PC-9 (cell line): ENCODE measurements around the gene TMEM258. TPM values are rescaled to one million over a fixed set of nuclear protein-coding genes. Genes with fewer than 3 reads are reported as not detected.

Experiments used
- BruUV-seq: library from RNA; stranded (reverse); fragments of 400-500 nt; replicated peaks from 2 replicates; lab custom pipeline; 2021; lab: Mats Ljungman, UMichigan
- CTCF ChIA-PET: fragments of 300-600 bp; sonication (Branson Sonifier 250); formaldehyde crosslinking; loops from one replicate; lab custom pipeline; 2022; ENCODE audit warnings: antibody characterized with exemption; lab: Charles Lee
- POLR2A ChIA-PET: fragments of 300-600 bp; sonication (Branson Sonifier 250); formaldehyde crosslinking; loops from one replicate; lab custom pipeline; 2022; ENCODE audit warnings: antibody characterized with exemption; ENCODE audit not compliant: unreplicated experiment; lab: Charles Lee
- DNase-seq, 2 experiments: peaks; one replicate each; pipeline versions ENCODE4 v3.0.0 to v3.0.0-alpha.2; 2015 to 2022; ENCODE audit warnings: mixed read lengths in 1 of 2
- H2AFZ ChIP-seq: fragments of 200-600 bp; sonication (generic); 2 replicates; pipeline ENCODE4 v1.8.1; 2017; ENCODE audit warnings: antibody characterized with exemption
- H3F3A ChIP-seq: fragments of 200-600 bp; sonication (generic); 2 replicates; pipeline ENCODE4 v1.8.1; 2017; ENCODE audit warnings: antibody characterized with exemption, mild to moderate bottlenecking, low read depth; ENCODE audit not compliant: insufficient read depth
- H3K27ac ChIP-seq: fragments of 200-600 bp; sonication (generic); 2 replicates; pipeline ENCODE4 v1.6.1; 2016; ENCODE audit warnings: mixed run types
- H3K27me3 ChIP-seq: fragments of 200-600 bp; sonication (generic); 2 replicates; pipeline ENCODE4 v1.6.1; 2016; ENCODE audit warnings: low read depth, mixed run types; ENCODE audit not compliant: insufficient read depth
- H3K36me3 ChIP-seq: fragments of 200-600 bp; sonication (generic); 2 replicates; pipeline ENCODE4 v1.6.1; 2016; ENCODE audit warnings: low read depth, mixed run types
- H3K4me1 ChIP-seq: fragments of 200-600 bp; sonication (generic); replicated peaks from 2 replicates; pipeline ENCODE4 v1.6.1; 2016; ENCODE audit warnings: mixed run types; ENCODE audit not compliant: insufficient read depth
- H3K4me2 ChIP-seq: fragments of 200-600 bp; sonication (generic); 2 replicates; pipeline ENCODE4 v1.6.1; 2017; ENCODE audit warnings: mixed run types
- H3K4me3 ChIP-seq: fragments of 200-600 bp; sonication (generic); 2 replicates; pipeline ENCODE4 v1.6.1; 2016; ENCODE audit warnings: mixed run types
- H3K79me2 ChIP-seq: fragments of 200-600 bp; sonication (generic); 2 replicates; pipeline ENCODE4 v1.6.1; 2017; ENCODE audit warnings: low read depth, mixed run types
- H3K9me2 ChIP-seq: fragments of 200-600 bp; sonication (generic); 2 replicates; pipeline ENCODE4 v1.8.1; 2017; ENCODE audit warnings: mild to moderate bottlenecking; ENCODE audit not compliant: insufficient read depth
- H3K9me3 ChIP-seq: fragments of 200-600 bp; sonication (generic); 2 replicates; pipeline ENCODE4 v1.8.1; 2016; ENCODE audit warnings: low read depth; ENCODE audit not compliant: insufficient read depth
- H4K20me1 ChIP-seq: fragments of 200-600 bp; sonication (generic); 2 replicates; pipeline ENCODE4 v1.8.1; 2017; ENCODE audit not compliant: insufficient read depth
- CTCF ChIP-seq: fragments of 200-600 bp; sonication (generic); conservative IDR thresholded peaks from 2 replicates; pipeline ENCODE4 v1.6.1; 2017; ENCODE audit warnings: mixed run types, antibody characterized with exemption, mild to moderate bottlenecking, moderate library complexity
- EZH2 ChIP-seq: fragments of 200-600 bp; sonication (generic); IDR thresholded peaks from 2 replicates; pipeline ENCODE4 v1.8.0; 2017; ENCODE audit warnings: antibody characterized with exemption, low read depth
- intact Hi-C: fragments of 100-400 bp; cut with micrococcal nuclease; formaldehyde crosslinking; loops from one replicate; pipeline ENCODE4 v1.10.0; 2022; ENCODE audit not compliant: unreplicated experiment
- total RNA-seq: library from RNA; stranded (reverse); gene quantifications from 2 replicates; pipeline ENCODE4 v1.2.3, GENCODE V29; 2021

The TMEM258 gene
- total RNA-seq, 1 experiment from 2014 or later = 217 TPM

GRCh38 chr11:61778357-61778886, 14.0 kb downstream of the TMEM258 start:
- intact Hi-C loops = no loop called here
- peaks cover 10% of the 10 kb centered on the region for H3F3A ChIP-seq
- CTCF ChIA-PET = interaction anchor here (1.1 kb wide), 1 partner anchor 28 kb away, joined by 3 read pairs; no protein-coding TSS in a partner anchor

GRCh38 chr11:61777234-61778090, 14.9 kb downstream of the TMEM258 start:
- no peaks in the 10 kb centered on the region for H4K20me1 ChIP-seq
- POLR2A ChIA-PET = no interaction called here
- H3K79me2 ChIP-seq = no peaks in the 10 kb centered on the region
- CTCF ChIA-PET = no interaction called here
- H3K9me2 ChIP-seq = no peaks in the 10 kb centered on the region
- intact Hi-C loops = no loop called here
- no peak overlapping the region for H3K27ac ChIP-seq
- no peak overlapping the region for H3K4me2 ChIP-seq
- no TSS peak for BruUV-seq
- H3K9me3 ChIP-seq = no peaks in the 10 kb centered on the region
- peaks cover 4% of the 10 kb centered on the region; the same call in 1 of the 2 replicates for H3F3A ChIP-seq
- DNase-seq = no peak
- no peak overlapping the region for H3K4me3 ChIP-seq
- peaks cover 3% of the 10 kb centered on the region for H3K4me1 ChIP-seq
- no peaks in the 10 kb centered on the region for H3K27me3 ChIP-seq
- TF ChIP-seq EZH2 (no peak), CTCF (no peak)
- H3K36me3 ChIP-seq = no peaks in the 10 kb centered on the region
- H2AFZ ChIP-seq = no peak overlapping the region

More at GRCh38 chr11:61778357-61778886, 14.0 kb downstream of the TMEM258 start:
- DNase-seq = no peak
- Histone ChIP-seq H3K9me2 (no peaks in the 10 kb centered on the region), H3K36me3 (no peaks in the 10 kb centered on the region), H3K4me1 (no peaks in the 10 kb centered on the region), H3K4me2 (no peak overlapping the region), H3K79me2 (no peaks in the 10 kb centered on the region), H3K4me3 (no peak overlapping the region), H4K20me1 (no peaks in the 10 kb centered on the region), H3K27me3 (no peaks in the 10 kb centered on the region), H2AFZ (no peak overlapping the region), H3K9me3 (no peaks in the 10 kb centered on the region), H3K27ac (no peak overlapping the region)
- no TSS peak for BruUV-seq
- POLR2A ChIA-PET = no interaction called here
- no peak for TF ChIP-seq CTCF
- no peak for TF ChIP-seq EZH2

- H2AFZ ChIP-seq = no peak overlapping the region
- TF ChIP-seq CTCF (peak; percentile 93), EZH2 (no peak)
- no peaks in the 10 kb centered on the region for H3K9me3 ChIP-seq
- H3K79me2 ChIP-seq = no peaks in the 10 kb centered on the region
- H3K4me2 ChIP-seq = no peak overlapping the region
- ChIA-PET CTCF (interaction anchor here (0.6 kb wide), 1 partner anchor 27 kb away, joined by 3 read pairs; no protein-coding TSS in a partner anchor), POLR2A (no interaction called here)
- H3K4me1 ChIP-seq = peaks cover 6% of the 10 kb centered on the region
- H3K27ac ChIP-seq = no peak overlapping the region
- H3K4me3 ChIP-seq = no peak overlapping the region
- no TSS peak for BruUV-seq
- no peaks in the 10 kb centered on the region for H3K36me3 ChIP-seq
- H4K20me1 ChIP-seq = no peaks in the 10 kb centered on the region
- intact Hi-C loops = loop anchor here (1.0 kb wide), 1 partner anchor 29 kb away; no protein-coding TSS in a partner anchor
- H3K27me3 ChIP-seq = no peaks in the 10 kb centered on the region
- H3K9me2 ChIP-seq = no peaks in the 10 kb centered on the region
- H3F3A ChIP-seq = no peaks in the 10 kb centered on the region
- DNase-seq = peak; percentile 57 to 63
These were observed 15.8 kb downstream of the TMEM258 start for GRCh38 chr11:61776561-61777075.
